OCI-LY3 (cell line): ENCODE results near the gene LRRC8D.

Experiments used
- EZH2phosphoT487 ChIP-seq: fragments of 200-600 bp; shearing (Covaris generic); IDR thresholded peaks from 2 replicates; pipeline ENCODE4 v1.6.1; 2018; ENCODE audit warnings: antibody characterized with exemption, mixed run types, low read depth
- TF ChIP-seq, protein P1 (sequence below): fragments of 200-600, 300-600 bp; sonication (generic); IDR thresholded peaks from 2 replicates; pipeline ENCODE4 v1.5.1; 2014; ENCODE audit warnings: antibody characterized with exemption, low read length, low read depth

- TF ChIP-seq, protein P1, sequence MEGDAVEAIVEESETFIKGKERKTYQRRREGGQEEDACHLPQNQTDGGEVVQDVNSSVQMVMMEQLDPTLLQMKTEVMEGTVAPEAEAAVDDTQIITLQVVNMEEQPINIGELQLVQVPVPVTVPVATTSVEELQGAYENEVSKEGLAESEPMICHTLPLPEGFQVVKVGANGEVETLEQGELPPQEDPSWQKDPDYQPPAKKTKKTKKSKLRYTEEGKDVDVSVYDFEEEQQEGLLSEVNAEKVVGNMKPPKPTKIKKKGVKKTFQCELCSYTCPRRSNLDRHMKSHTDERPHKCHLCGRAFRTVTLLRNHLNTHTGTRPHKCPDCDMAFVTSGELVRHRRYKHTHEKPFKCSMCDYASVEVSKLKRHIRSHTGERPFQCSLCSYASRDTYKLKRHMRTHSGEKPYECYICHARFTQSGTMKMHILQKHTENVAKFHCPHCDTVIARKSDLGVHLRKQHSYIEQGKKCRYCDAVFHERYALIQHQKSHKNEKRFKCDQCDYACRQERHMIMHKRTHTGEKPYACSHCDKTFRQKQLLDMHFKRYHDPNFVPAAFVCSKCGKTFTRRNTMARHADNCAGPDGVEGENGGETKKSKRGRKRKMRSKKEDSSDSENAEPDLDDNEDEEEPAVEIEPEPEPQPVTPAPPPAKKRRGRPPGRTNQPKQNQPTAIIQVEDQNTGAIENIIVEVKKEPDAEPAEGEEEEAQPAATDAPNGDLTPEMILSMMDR = no peak
- TF ChIP-seq EZH2phosphoT487 = no peak
Measured at GRCh38 chr1:89906088-89906487, 85.3 kb downstream of the LRRC8D start.
